ENCODE results near the gene NHSL2. TPM values are rescaled to one million over a fixed set of nuclear protein-coding genes. Genes with fewer than 3 reads are reported as not detected.

The NHSL2 gene
- total RNA-seq, 3 donors from 2014 or later = 5.4 to 9.2 (median 5.8) TPM

DNA sequence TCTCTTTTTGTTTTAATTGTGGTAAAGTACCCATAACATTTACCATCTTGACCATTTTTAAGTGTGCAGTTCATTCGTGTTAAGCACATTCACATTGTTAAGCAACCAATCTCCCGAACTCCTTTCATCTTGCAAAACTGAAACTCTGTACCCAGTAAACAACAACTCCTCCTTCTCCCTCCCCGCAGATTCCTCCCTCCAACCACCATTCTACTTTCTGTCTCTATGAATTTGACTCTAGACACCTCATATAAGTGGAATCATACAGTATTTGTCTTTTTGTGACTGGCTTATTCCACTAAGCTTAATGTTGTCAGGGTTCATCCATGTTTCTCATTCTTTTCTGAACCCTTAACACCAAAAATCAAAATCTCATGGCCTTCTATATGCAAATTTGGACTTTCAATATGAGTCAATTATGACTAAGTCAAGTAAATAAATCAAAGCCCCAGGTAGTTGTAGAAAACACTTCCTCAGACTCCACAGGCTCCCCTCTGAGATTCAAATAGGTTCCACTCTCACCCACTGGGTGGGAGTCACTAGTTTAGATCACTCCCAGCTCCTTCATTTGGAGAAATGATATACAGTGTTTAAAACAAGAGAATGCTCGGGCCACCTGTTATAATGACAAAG lies 230.8 kb downstream of the NHSL2 start:
- H3K36me3 ChIP-seq = no peaks in the 10 kb centered on the region
- no peaks in the 10 kb centered on the region for H3K9me3 ChIP-seq
- peaks cover 0 to 46% of the 10 kb centered on the region in 2 donors for H3K27me3 ChIP-seq

DNA sequence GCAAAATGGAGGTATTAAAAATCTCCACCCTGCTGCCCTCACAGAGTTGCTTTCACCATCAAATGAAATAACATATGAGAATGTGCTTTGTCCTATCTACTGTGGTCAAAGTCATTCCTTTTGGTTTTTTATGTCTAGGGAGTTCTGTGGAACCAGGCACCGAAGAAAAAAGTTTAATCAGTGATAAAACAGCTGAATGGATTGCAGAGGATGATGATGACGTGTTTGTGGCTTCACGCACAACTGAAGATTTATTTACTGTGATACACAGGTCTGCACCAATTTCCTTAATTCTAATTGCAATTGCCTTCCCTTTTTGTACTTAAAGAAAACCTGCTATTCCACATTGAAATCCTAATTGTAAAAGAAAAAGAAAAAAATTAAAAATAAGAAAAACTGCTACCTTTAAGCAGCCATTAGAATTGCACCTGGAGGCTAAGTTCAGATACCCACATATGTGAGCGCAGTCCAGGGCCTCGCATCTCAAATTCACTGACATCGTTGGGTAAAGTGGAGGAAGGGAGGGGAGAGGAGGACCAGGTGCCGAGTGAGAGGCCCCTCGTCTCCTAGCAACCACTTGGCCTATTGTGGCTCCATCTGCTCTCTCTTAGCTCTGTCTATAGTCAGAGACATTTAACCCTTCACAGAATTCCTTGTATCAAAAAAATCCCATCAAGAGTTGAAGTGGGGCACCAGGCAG lies 231.6 kb downstream of the NHSL2 start:
- Histone ChIP-seq H3K27ac (no peak overlapping the region), H3K4me1 (no peaks in the 10 kb centered on the region), H3K27me3 (peaks cover 0 to 42% of the 10 kb centered on the region in 2 donors), H3K9me3 (no peaks in the 10 kb centered on the region), H3K36me3 (no peaks in the 10 kb centered on the region), H3K4me3 (no peak overlapping the region)
- DNase-seq (ENCODE audit: low spot score in 2 of 2) = no peak
- TF ChIP-seq POLR2A (IDR thresholded peaks at IDR 0.05) = no peak
- TF ChIP-seq POLR2AphosphoS5 (IDR thresholded peaks at IDR 0.05) = no peak
- TF ChIP-seq, protein P1, sequence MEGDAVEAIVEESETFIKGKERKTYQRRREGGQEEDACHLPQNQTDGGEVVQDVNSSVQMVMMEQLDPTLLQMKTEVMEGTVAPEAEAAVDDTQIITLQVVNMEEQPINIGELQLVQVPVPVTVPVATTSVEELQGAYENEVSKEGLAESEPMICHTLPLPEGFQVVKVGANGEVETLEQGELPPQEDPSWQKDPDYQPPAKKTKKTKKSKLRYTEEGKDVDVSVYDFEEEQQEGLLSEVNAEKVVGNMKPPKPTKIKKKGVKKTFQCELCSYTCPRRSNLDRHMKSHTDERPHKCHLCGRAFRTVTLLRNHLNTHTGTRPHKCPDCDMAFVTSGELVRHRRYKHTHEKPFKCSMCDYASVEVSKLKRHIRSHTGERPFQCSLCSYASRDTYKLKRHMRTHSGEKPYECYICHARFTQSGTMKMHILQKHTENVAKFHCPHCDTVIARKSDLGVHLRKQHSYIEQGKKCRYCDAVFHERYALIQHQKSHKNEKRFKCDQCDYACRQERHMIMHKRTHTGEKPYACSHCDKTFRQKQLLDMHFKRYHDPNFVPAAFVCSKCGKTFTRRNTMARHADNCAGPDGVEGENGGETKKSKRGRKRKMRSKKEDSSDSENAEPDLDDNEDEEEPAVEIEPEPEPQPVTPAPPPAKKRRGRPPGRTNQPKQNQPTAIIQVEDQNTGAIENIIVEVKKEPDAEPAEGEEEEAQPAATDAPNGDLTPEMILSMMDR (IDR thresholded peaks at IDR 0.05) = no peak
- intact Hi-C loops (cut with DNase I; ENCODE audit: low total_unique reads) = no loop called here

More for the DNA sequence above, 230.8 kb downstream of the NHSL2 start:
- Histone ChIP-seq H3K4me3 (no peak overlapping the region), H3K4me1 (no peaks in the 10 kb centered on the region), H3K27ac (no peak overlapping the region)
- no peak for TF ChIP-seq POLR2AphosphoS5 (IDR thresholded peaks at IDR 0.05)
- TF ChIP-seq, protein P1 (IDR thresholded peaks at IDR 0.05) = no peak
- TF ChIP-seq POLR2A (IDR thresholded peaks at IDR 0.05) = no peak
- DNase-seq (ENCODE audit: low spot score in 2 of 2) = no peak
- intact Hi-C loops (cut with DNase I; ENCODE audit: low total_unique reads) = no loop called here

DNA sequence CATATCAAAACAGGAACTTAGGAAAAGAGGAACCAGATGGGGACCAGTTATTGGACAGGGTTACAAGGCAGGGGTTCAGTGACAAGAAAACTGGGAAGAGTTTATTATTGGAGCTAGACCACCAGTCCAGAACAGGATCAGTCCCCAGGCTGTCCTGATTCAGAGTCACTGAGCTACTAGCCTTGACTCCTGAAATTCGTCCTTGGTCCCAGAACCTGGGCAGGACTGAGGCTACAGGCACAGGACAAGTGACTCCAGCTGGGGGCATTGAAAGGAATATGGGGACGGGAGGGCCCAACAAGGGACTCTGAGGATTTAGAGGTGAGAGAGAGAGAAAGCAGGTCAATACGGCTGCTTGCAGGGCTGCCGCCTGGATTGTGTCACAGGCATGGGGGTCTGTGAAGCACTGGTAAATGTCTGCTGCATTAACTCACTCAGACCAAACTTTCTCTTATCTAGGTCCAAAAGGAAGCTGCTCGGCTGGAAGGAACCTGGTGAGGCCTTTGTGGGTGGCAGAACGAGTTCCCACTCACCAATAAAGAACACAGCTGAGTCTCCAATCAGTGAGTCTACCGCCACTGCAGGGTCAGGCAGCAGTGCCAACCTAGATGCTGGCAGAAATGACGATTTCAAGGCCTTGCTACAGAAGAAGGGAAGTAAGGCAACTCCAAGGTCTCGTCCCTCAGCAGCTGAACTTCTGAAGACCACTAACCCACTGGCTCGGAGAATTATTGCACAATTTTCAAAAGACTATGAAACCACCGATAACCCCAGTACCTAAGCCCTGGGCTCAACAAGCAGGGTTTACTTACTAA lies 232.4 kb downstream of the NHSL2 start:
- H3K27ac ChIP-seq = no peak overlapping the region
- H3K4me3 ChIP-seq = no peak overlapping the region
- DNase-seq (ENCODE audit: low spot score in 2 of 2) = no peak
- H3K9me3 ChIP-seq = no peaks in the 10 kb centered on the region
- intact Hi-C loops (cut with DNase I; ENCODE audit: low total_unique reads) = no loop called here
- TF ChIP-seq, protein P1 (IDR thresholded peaks at IDR 0.05) = no peak
- TF ChIP-seq POLR2AphosphoS5 (IDR thresholded peaks at IDR 0.05) (no peak), POLR2A (IDR thresholded peaks at IDR 0.05) (no peak)
- H3K36me3 ChIP-seq = no peaks in the 10 kb centered on the region
- H3K4me1 ChIP-seq = no peaks in the 10 kb centered on the region
- peaks cover 0 to 37% of the 10 kb centered on the region in 2 donors for H3K27me3 ChIP-seq

DNA sequence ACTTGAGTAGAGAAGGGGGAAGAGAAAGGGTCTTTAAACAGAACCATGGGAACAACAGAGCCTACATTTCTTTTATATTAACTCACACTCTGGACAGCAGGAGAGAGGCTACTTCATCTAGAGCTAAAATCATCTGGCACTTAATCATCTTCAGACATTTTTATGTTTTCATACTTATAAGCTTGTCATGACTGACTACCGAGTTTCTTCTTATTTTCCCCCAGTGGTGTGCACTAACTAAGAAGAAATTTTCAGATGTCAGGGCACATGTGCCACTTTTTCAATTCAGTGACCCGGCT lies 232.9 kb downstream of the NHSL2 start:
- no peak overlapping the region for H3K27ac ChIP-seq
- intact Hi-C loops (cut with DNase I; ENCODE audit: low total_unique reads) = no loop called here
- no peak for DNase-seq (ENCODE audit: low spot score in 2 of 2)
- H3K9me3 ChIP-seq = no peaks in the 10 kb centered on the region
- peaks cover 0 to 39% of the 10 kb centered on the region in 2 donors for H3K27me3 ChIP-seq
- H3K4me3 ChIP-seq = no peak overlapping the region
- no peaks in the 10 kb centered on the region for H3K36me3 ChIP-seq
- TF ChIP-seq POLR2A (IDR thresholded peaks at IDR 0.05) (no peak), POLR2AphosphoS5 (IDR thresholded peaks at IDR 0.05) (no peak)
- TF ChIP-seq, protein P1 (IDR thresholded peaks at IDR 0.05) = no peak
- H3K4me1 ChIP-seq = no peaks in the 10 kb centered on the region

DNA sequence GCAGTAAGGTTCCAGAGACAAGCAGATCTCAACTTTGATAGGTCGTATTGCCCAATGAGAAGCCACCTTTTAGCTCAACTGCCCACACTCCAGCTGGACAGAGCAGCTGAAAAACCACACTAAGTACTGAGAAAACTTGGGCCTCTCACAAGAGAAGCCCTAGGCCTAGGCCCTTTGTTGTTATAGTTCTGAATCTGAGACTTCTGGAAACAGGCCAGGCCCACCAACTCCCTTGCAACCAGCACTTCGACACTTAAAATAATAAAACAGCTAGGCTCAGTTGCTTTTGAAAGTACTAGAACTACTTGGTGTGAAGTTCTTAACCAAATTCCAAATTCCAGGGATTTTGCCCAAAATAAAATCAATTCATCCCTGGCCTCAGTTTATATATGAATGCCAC lies 234.5 kb downstream of the NHSL2 start:
- no peaks in the 10 kb centered on the region for H3K36me3 ChIP-seq
- no peak overlapping the region for H3K27ac ChIP-seq
- H3K9me3 ChIP-seq = no peaks in the 10 kb centered on the region
- peaks cover 0 to 39% of the 10 kb centered on the region in 2 donors for H3K27me3 ChIP-seq
- intact Hi-C loops (cut with DNase I; ENCODE audit: low total_unique reads) = no loop called here
- DNase-seq (ENCODE audit: low spot score in 2 of 2) = no peak
- TF ChIP-seq, protein P1 (IDR thresholded peaks at IDR 0.05) = no peak
- H3K4me3 ChIP-seq = no peak overlapping the region
- no peaks in the 10 kb centered on the region for H3K4me1 ChIP-seq
